Endothelial cell of umbilical vein (primary cell): ENCODE measurements around the gene GSC2.

ENCODE experiments used
- CTCF ChIP-seq, 2 donors: IDR thresholded peaks; 1 replicate in 1 of 2; 2 replicates in 1 of 2; pipeline ENCODE4 v1.5.1; 2011; ENCODE audit warnings: low read length in 2 of 2, mild to moderate bottlenecking in 2 of 2, moderate library complexity in 2 of 2, control low read depth in 1 of 2, inconsistent platforms in 1 of 2, low read depth in 1 of 2; ENCODE audit not compliant: insufficient read depth in 1 of 2; ENCODE audit errors: extremely low read depth in 1 of 2
- EZH2 ChIP-seq: IDR thresholded peaks from 2 replicates; pipeline ENCODE4 v1.6.1; 2012; ENCODE audit warnings: borderline replicate concordance, low read depth, mild to moderate bottlenecking, moderate library complexity, low read length, inconsistent platforms; ENCODE audit not compliant: severe bottlenecking
- FOS ChIP-seq: IDR thresholded peaks from 2 replicates; pipeline ENCODE4 v1.6.1; 2011; ENCODE audit warnings: mild to moderate bottlenecking, low read length, moderate library complexity, borderline replicate concordance; ENCODE audit not compliant: insufficient read depth
- MYC ChIP-seq: IDR thresholded peaks from one replicate; pipeline ENCODE4 v1.6.1; 2011; ENCODE audit warnings: mild to moderate bottlenecking, low read depth, low read length
- POLR2A ChIP-seq: IDR thresholded peaks from 2 replicates; pipeline ENCODE4 v1.6.1; 2012; ENCODE audit warnings: low read depth, mild to moderate bottlenecking, control low read depth, low read length

GRCh38 chr22:19197997-19198865 lies 48.1 kb upstream of the GSC2 start:
- TF ChIP-seq CTCF (IDR thresholded peaks at IDR 0.05; ENCODE audit: extremely low read depth in 1 of 2, insufficient read depth in 1 of 2, low read depth in 1 of 2, low read length in 2 of 2) (no peak), EZH2 (no peak), POLR2A (no peak), FOS (no peak), MYC (no peak)
